Loucy (cell line): ENCODE data around the gene NR1I3.

ENCODE experiments used
- EZH2phosphoT487 ChIP-seq: fragments of 200-600 bp; IDR thresholded peaks from 2 replicates; pipeline ENCODE4 v1.6.1; 2018; ENCODE audit warnings: antibody characterized with exemption, mild to moderate bottlenecking, moderate library complexity, borderline replicate concordance
- TF ChIP-seq, protein P1 (sequence below): fragments of 200-600 bp; sonication (generic); conservative IDR thresholded peaks from 2 replicates; pipeline ENCODE4 v1.5.1; 2014; ENCODE audit warnings: mild to moderate bottlenecking, antibody characterized with exemption, low read length

DNA sequence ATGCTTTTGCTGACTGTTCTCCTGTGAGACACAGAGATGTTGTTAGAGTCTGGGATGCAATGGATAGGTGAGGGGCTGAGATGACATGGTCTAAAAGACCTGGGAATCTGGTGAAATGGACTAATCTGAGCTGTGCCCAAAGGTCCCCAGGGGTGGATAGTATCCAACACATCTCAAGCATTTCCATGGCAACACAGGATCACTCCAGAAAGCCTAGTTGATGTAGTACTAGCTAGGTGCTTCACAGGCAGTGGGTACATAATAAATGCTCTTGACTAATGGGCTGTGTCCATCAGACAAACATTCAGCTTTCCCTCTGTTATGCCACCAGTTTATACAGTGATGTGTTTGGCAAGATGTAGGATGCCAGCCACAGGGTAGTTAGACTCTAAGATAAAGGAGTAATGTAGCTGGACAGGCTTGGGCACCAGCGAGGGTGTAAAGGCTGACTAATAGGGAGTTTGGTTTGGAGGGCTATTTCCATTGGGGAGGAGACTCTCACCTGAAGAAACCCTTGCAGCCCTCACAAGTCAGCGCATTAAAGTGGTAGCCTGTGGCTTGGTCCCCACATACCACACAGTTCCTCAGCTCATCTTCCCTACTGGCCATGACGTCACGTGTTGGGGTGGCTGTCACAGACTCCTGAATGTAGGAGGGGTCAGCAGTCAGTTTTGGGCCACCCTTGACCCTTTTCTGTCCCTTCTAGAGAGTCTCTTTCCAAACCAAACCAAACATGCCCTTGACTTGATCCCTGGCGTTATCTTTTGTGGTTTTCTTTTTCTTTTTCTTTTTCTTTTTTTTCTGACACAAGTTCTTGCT lies 1.8 kb downstream of the NR1I3 start:
- TF ChIP-seq, protein P1, sequence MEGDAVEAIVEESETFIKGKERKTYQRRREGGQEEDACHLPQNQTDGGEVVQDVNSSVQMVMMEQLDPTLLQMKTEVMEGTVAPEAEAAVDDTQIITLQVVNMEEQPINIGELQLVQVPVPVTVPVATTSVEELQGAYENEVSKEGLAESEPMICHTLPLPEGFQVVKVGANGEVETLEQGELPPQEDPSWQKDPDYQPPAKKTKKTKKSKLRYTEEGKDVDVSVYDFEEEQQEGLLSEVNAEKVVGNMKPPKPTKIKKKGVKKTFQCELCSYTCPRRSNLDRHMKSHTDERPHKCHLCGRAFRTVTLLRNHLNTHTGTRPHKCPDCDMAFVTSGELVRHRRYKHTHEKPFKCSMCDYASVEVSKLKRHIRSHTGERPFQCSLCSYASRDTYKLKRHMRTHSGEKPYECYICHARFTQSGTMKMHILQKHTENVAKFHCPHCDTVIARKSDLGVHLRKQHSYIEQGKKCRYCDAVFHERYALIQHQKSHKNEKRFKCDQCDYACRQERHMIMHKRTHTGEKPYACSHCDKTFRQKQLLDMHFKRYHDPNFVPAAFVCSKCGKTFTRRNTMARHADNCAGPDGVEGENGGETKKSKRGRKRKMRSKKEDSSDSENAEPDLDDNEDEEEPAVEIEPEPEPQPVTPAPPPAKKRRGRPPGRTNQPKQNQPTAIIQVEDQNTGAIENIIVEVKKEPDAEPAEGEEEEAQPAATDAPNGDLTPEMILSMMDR = no peak
- TF ChIP-seq EZH2phosphoT487 = no peak
